PC-9 (cell line): ENCODE results near the gene TRIM44. TPM values are rescaled to one million over a fixed set of nuclear protein-coding genes. Genes with fewer than 3 reads are reported as not detected.

ENCODE experiments used
- BruUV-seq: library from RNA; stranded (reverse); fragments of 400-500 nt; replicated peaks from 2 replicates; lab custom pipeline; 2021; lab: Mats Ljungman, UMichigan
- CTCF ChIA-PET: fragments of 300-600 bp; sonication (Branson Sonifier 250); formaldehyde crosslinking; loops from one replicate; lab custom pipeline; 2022; ENCODE audit warnings: antibody characterized with exemption; lab: Charles Lee
- POLR2A ChIA-PET: fragments of 300-600 bp; sonication (Branson Sonifier 250); formaldehyde crosslinking; loops from one replicate; lab custom pipeline; 2022; ENCODE audit warnings: antibody characterized with exemption; ENCODE audit not compliant: unreplicated experiment; lab: Charles Lee
- DNase-seq, 2 experiments: peaks; one replicate each; pipeline versions ENCODE4 v3.0.0 to v3.0.0-alpha.2; 2015 to 2022; ENCODE audit warnings: mixed read lengths in 1 of 2
- H2AFZ ChIP-seq: fragments of 200-600 bp; sonication (generic); 2 replicates; pipeline ENCODE4 v1.8.1; 2017; ENCODE audit warnings: antibody characterized with exemption
- H3F3A ChIP-seq: fragments of 200-600 bp; sonication (generic); 2 replicates; pipeline ENCODE4 v1.8.1; 2017; ENCODE audit warnings: antibody characterized with exemption, mild to moderate bottlenecking, low read depth; ENCODE audit not compliant: insufficient read depth
- H3K27ac ChIP-seq: fragments of 200-600 bp; sonication (generic); 2 replicates; pipeline ENCODE4 v1.6.1; 2016; ENCODE audit warnings: mixed run types
- H3K27me3 ChIP-seq: fragments of 200-600 bp; sonication (generic); 2 replicates; pipeline ENCODE4 v1.6.1; 2016; ENCODE audit warnings: low read depth, mixed run types; ENCODE audit not compliant: insufficient read depth
- H3K36me3 ChIP-seq: fragments of 200-600 bp; sonication (generic); 2 replicates; pipeline ENCODE4 v1.6.1; 2016; ENCODE audit warnings: low read depth, mixed run types
- H3K4me1 ChIP-seq: fragments of 200-600 bp; sonication (generic); replicated peaks from 2 replicates; pipeline ENCODE4 v1.6.1; 2016; ENCODE audit warnings: mixed run types; ENCODE audit not compliant: insufficient read depth
- H3K4me2 ChIP-seq: fragments of 200-600 bp; sonication (generic); 2 replicates; pipeline ENCODE4 v1.6.1; 2017; ENCODE audit warnings: mixed run types
- H3K4me3 ChIP-seq: fragments of 200-600 bp; sonication (generic); 2 replicates; pipeline ENCODE4 v1.6.1; 2016; ENCODE audit warnings: mixed run types
- H3K79me2 ChIP-seq: fragments of 200-600 bp; sonication (generic); 2 replicates; pipeline ENCODE4 v1.6.1; 2017; ENCODE audit warnings: low read depth, mixed run types
- H3K9me2 ChIP-seq: fragments of 200-600 bp; sonication (generic); 2 replicates; pipeline ENCODE4 v1.8.1; 2017; ENCODE audit warnings: mild to moderate bottlenecking; ENCODE audit not compliant: insufficient read depth
- H3K9me3 ChIP-seq: fragments of 200-600 bp; sonication (generic); 2 replicates; pipeline ENCODE4 v1.8.1; 2016; ENCODE audit warnings: low read depth; ENCODE audit not compliant: insufficient read depth
- H4K20me1 ChIP-seq: fragments of 200-600 bp; sonication (generic); 2 replicates; pipeline ENCODE4 v1.8.1; 2017; ENCODE audit not compliant: insufficient read depth
- CTCF ChIP-seq: fragments of 200-600 bp; sonication (generic); conservative IDR thresholded peaks from 2 replicates; pipeline ENCODE4 v1.6.1; 2017; ENCODE audit warnings: mixed run types, antibody characterized with exemption, mild to moderate bottlenecking, moderate library complexity
- EZH2 ChIP-seq: fragments of 200-600 bp; sonication (generic); IDR thresholded peaks from 2 replicates; pipeline ENCODE4 v1.8.0; 2017; ENCODE audit warnings: antibody characterized with exemption, low read depth
- intact Hi-C: fragments of 100-400 bp; cut with micrococcal nuclease; formaldehyde crosslinking; loops from one replicate; pipeline ENCODE4 v1.10.0; 2022; ENCODE audit not compliant: unreplicated experiment
- total RNA-seq: library from RNA; stranded (reverse); gene quantifications from 2 replicates; pipeline ENCODE4 v1.2.3, GENCODE V29; 2021

Gene TRIM44
- total RNA-seq, 1 experiment from 2014 or later, result 100 TPM

GRCh38 chr11:35802221-35802620 lies 139.6 kb downstream of the TRIM44 start:
- H3K36me3 ChIP-seq, result no peaks in the 10 kb centered on the region
- H3K27ac ChIP-seq, result no peak overlapping the region
- H3K4me1 ChIP-seq, result peaks cover 23% of the 10 kb centered on the region
- no peak overlapping the region for H2AFZ ChIP-seq
- H3F3A ChIP-seq, result no peaks in the 10 kb centered on the region
- DNase-seq, result no peak
- intact Hi-C loops, result no loop called here
- H3K9me3 ChIP-seq, result no peaks in the 10 kb centered on the region
- no TSS peak for BruUV-seq
- POLR2A ChIA-PET, result interaction anchor here (0.7 kb wide), 1 partner anchor 63 kb away, joined by 3 read pairs; no protein-coding TSS in a partner anchor
- no peak overlapping the region for H3K4me2 ChIP-seq
- H4K20me1 ChIP-seq, result peaks cover 3% of the 10 kb centered on the region; the same call in 1 of the 2 replicates
- no peaks in the 10 kb centered on the region for H3K9me2 ChIP-seq
- peaks cover 55% of the 10 kb centered on the region for H3K79me2 ChIP-seq
- CTCF ChIA-PET, result interaction anchor here (0.6 kb wide), 1 partner anchor 155 kb away, joined by 7 read pairs; no protein-coding TSS in a partner anchor
- H3K27me3 ChIP-seq, result no peaks in the 10 kb centered on the region
- no peak for TF ChIP-seq EZH2
- TF ChIP-seq CTCF, result no peak
- no peak overlapping the region for H3K4me3 ChIP-seq

GRCh38 chr11:35802672-35803071 lies 140.1 kb downstream of the TRIM44 start:
- Histone ChIP-seq H3K27me3 (no peaks in the 10 kb centered on the region), H3K9me2 (no peaks in the 10 kb centered on the region), H3K4me3 (no peak overlapping the region), H3K9me3 (no peaks in the 10 kb centered on the region), H3F3A (no peaks in the 10 kb centered on the region), H3K36me3 (no peaks in the 10 kb centered on the region), H3K79me2 (peaks cover 51% of the 10 kb centered on the region), H2AFZ (no peak overlapping the region), H3K4me2 (no peak overlapping the region), H3K27ac (no peak overlapping the region), H3K4me1 (peaks cover 18% of the 10 kb centered on the region), H4K20me1 (peaks cover 3% of the 10 kb centered on the region; the same call in 1 of the 2 replicates)
- no TSS peak for BruUV-seq
- intact Hi-C loops, result no loop called here
- POLR2A ChIA-PET, result interaction anchor here (0.7 kb wide), 1 partner anchor 64 kb away, joined by 3 read pairs; no protein-coding TSS in a partner anchor
- no peak for DNase-seq
- CTCF ChIA-PET, result no interaction called here
- TF ChIP-seq EZH2, result no peak
- TF ChIP-seq CTCF, result no peak

- POLR2A ChIA-PET, result interaction anchor here (0.7 kb wide), 1 partner anchor 64 kb away, joined by 3 read pairs; no protein-coding TSS in a partner anchor
- Histone ChIP-seq H2AFZ (no peak overlapping the region), H3K79me2 (peaks cover 46% of the 10 kb centered on the region), H3F3A (no peaks in the 10 kb centered on the region), H3K27ac (no peak overlapping the region), H3K9me2 (no peaks in the 10 kb centered on the region), H3K9me3 (no peaks in the 10 kb centered on the region), H3K4me1 (peaks cover 14% of the 10 kb centered on the region), H3K4me3 (no peak overlapping the region), H3K27me3 (no peaks in the 10 kb centered on the region), H3K4me2 (no peak overlapping the region), H3K36me3 (no peaks in the 10 kb centered on the region), H4K20me1 (peaks cover 3% of the 10 kb centered on the region; the same call in 1 of the 2 replicates)
- no TSS peak for BruUV-seq
- CTCF ChIA-PET, result interaction anchor here (2.1 kb wide), 1 partner anchor 19 kb away, joined by 7 read pairs; no protein-coding TSS in a partner anchor
- DNase-seq, result no peak
- intact Hi-C loops, result no loop called here
- no peak for TF ChIP-seq EZH2
- no peak for TF ChIP-seq CTCF
Measured at GRCh38 chr11:35803115-35803514, 140.5 kb downstream of the TRIM44 start.
